Esophagus muscularis mucosa (tissue), 4 donors: ENCODE measurements around the gene TPO. TPM values are rescaled to one million over a fixed set of nuclear protein-coding genes. Genes with fewer than 3 reads are reported as not detected.

Experiments
- DNase-seq: peaks from one replicate; pipeline ENCODE4 v3.0.0-alpha.2; 2017; ENCODE audit errors: extremely low spot score
- H3K27ac ChIP-seq, 4 donors: fragments of 200-600 bp; sonication (generic); replicated peaks in 1 of 4; 1 replicate in 3 of 4; 2 replicates in 1 of 4; pipeline ENCODE4 v1.5.1; 2016 to 2019; ENCODE audit warnings: mild to moderate bottlenecking in 1 of 4
- H3K27me3 ChIP-seq, 4 donors: fragments of 200-600 bp; sonication (generic); one replicate each; pipeline versions ENCODE4 v1.5.1 to v1.6.0; 2016 to 2019
- H3K36me3 ChIP-seq, 4 donors: fragments of 200-600 bp; sonication (generic); one replicate each; pipeline ENCODE4 v1.5.1; 2016 to 2019
- H3K4me1 ChIP-seq, 4 donors: fragments of 200-600 bp; sonication (generic); one replicate each; pipeline ENCODE4 v1.5.1; 2016 to 2019
- H3K4me3 ChIP-seq, 4 donors: fragments of 200-600 bp; sonication (generic); 1 replicate in 2 of 4; 2 replicates in 2 of 4; pipeline ENCODE4 v1.5.1; 2016 to 2019; ENCODE audit warnings: mild to moderate bottlenecking in 4 of 4, moderate library complexity in 1 of 4
- H3K9me3 ChIP-seq, 4 donors: fragments of 200-600 bp; sonication (generic); 1 replicate in 3 of 4; 2 replicates in 1 of 4; pipeline ENCODE4 v1.5.1; 2016 to 2019
- EP300 ChIP-seq: sonication (generic); formaldehyde crosslinking; IDR thresholded peaks from one replicate; pipeline ENCODE4 v1.6.1; 2017; ENCODE audit warnings: antibody characterized with exemption
- POLR2A ChIP-seq: fragments of 450-650 bp; IDR thresholded peaks from one replicate; pipeline ENCODE4 v1.6.1; 2017; ENCODE audit warnings: antibody characterized with exemption, moderate library complexity, mild to moderate bottlenecking, low read depth
- POLR2AphosphoS5 ChIP-seq, 2 donors: sonication (generic); formaldehyde crosslinking; IDR thresholded peaks; one replicate each; pipeline ENCODE4 v1.6.1; 2017; ENCODE audit warnings: antibody characterized with exemption in 2 of 2
- WGBS: methylation state at CpG from one replicate; pipeline ENCODE4 v1.1.5; 2018; 5-methylcytosine and 5-hydroxymethylcytosine counted together
- intact Hi-C: fragments of 100-400 bp; cut with DNase I; formaldehyde crosslinking; loops from one replicate; pipeline ENCODE4 v1.15.1; 2023
- total RNA-seq, 4 donors: library from RNA; depleted of rRNA; stranded (reverse); fragments of >200 nt; gene quantifications; one replicate each; pipeline versions ENCODE4 v1.1.0 to v1.2.1, GENCODE V29; 2016
- TF ChIP-seq, protein P1 (sequence below), 3 experiments: fragments of 200-600 bp in 2 of 3; fragments of 450-650 bp in 1 of 3; sonication (generic) in 2 of 3; IDR thresholded peaks; one replicate each; pipeline ENCODE4 v1.5.1; 2017 to 2019; ENCODE audit warnings: antibody characterized with exemption in 3 of 3, mild to moderate bottlenecking in 2 of 3, moderate library complexity in 1 of 3

The TPO gene
- total RNA-seq, 4 donors from 2014 or later = 7.1 to 18.4 (median 10.4) TPM

DNA sequence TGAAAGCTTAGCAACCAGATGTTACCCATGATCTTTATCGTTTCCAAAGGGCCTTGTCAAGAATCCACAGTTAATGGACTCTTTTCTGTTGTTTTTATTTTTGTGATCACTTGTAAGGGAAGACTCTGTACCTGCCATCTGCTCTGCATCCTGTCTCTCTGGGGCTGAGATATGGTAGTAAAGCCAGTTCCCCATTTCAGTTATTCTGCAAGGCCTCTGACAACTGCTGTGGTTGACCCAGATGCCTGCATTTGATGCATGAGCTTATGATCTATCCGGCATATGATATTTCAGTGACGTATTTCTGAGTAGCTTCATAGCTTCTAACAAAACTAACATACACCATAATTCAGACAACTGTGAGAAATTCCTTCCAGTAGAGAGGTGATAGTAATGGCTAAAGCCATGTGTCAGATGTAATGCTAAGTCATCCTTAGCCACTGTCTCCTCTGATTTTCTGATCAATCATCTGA, 105.1 kb downstream of the TPO start:
- Histone ChIP-seq H3K27ac (no peak overlapping the region), H3K27me3 (peaks cover 0 to 4% (median 0%) of the 10 kb centered on the region in 4 donors), H3K9me3 (no peaks in the 10 kb centered on the region), H3K4me3 (no peak overlapping the region), H3K36me3 (peaks cover 0 to 19% (median 0%) of the 10 kb centered on the region in 4 donors), H3K4me1 (peaks cover 0 to 10% (median 3%) of the 10 kb centered on the region in 4 donors)
- TF ChIP-seq POLR2AphosphoS5 (IDR thresholded peaks at IDR 0.05) (no peak), EP300 (no peak), POLR2A (no peak)
- TF ChIP-seq, protein P1, sequence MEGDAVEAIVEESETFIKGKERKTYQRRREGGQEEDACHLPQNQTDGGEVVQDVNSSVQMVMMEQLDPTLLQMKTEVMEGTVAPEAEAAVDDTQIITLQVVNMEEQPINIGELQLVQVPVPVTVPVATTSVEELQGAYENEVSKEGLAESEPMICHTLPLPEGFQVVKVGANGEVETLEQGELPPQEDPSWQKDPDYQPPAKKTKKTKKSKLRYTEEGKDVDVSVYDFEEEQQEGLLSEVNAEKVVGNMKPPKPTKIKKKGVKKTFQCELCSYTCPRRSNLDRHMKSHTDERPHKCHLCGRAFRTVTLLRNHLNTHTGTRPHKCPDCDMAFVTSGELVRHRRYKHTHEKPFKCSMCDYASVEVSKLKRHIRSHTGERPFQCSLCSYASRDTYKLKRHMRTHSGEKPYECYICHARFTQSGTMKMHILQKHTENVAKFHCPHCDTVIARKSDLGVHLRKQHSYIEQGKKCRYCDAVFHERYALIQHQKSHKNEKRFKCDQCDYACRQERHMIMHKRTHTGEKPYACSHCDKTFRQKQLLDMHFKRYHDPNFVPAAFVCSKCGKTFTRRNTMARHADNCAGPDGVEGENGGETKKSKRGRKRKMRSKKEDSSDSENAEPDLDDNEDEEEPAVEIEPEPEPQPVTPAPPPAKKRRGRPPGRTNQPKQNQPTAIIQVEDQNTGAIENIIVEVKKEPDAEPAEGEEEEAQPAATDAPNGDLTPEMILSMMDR (IDR thresholded peaks at IDR 0.05) = no peak
- no peak for DNase-seq
- 68% methylated on average over 3 of the region's 3 CpGs for WGBS
- intact Hi-C loops = no loop called here

DNA sequence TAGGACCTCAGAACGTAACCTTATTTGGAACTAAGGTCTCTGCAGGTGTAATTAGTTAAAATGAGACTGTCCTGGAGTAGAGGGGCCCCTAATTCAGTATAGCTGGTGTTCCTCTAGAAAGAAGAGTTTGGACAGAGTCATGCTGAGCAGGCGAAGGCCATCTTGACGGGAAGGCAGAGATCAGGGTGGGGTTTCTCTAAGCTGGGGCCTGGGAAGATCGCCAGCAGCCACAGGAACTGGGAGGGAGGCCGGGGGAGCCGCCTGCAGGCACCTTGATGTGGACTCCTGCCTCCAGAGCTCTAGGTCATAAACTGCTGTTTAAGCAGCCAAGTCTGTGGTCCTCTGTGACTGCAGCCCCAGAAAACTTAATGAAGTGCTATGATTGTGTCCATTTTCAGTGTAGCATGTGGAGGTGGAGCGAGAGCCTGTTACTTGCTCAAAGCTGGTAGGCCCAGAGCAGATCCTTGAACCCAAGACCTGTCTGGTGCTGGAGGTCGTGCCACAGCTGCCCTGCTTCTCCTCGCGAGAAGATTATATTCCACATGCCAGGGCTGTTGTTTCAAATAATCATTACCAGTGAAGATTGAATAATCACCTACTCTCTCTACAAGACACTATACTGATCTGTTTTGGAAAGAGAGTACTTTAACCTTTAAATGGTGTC, 105.7 kb downstream of the TPO start:
- TF ChIP-seq POLR2A (no peak), POLR2AphosphoS5 (IDR thresholded peaks at IDR 0.05) (no peak), EP300 (no peak)
- TF ChIP-seq, protein P1 (IDR thresholded peaks at IDR 0.05) = no peak
- no peak for DNase-seq
- H3K27ac ChIP-seq = no peak overlapping the region

DNA sequence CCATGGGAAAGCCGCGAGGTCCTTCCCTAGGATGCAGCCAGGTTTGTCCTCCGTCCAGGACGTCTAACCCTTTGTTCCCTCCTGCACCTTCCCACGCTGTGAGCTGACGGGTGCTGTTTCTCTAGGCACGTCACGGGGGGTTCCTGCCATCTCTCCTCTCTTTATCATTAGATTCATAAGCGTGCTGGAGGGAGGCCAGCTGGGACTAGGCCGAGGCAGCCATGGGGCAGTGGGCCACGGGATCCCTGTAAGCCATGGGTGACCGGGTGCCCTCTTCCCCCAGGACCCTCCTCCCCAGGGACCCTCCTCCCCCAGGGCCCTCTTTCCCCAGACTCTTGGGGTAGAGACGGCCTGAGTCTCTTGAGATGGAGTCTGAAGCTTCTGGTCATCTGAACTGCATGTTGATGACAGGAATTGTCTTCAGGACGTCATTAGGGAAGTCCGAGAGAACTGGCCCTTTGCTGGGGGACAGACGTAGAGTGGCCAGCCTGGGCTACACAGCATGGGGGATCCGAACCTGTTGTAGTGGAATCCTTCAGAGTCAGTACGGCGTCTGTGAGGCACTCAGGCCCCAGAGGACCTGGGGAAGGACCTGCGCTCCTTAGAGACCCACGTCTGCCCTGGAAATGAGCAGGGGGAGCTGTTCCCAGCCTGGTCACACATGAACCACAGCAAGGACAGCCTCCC, 108.1 kb downstream of the TPO start:
- 86% methylated on average over 17 of the region's 21 CpGs for WGBS
- peaks cover 0 to 12% (median 0%) of the 10 kb centered on the region in 4 donors for H3K27me3 ChIP-seq
- intact Hi-C loops = no loop called here

More for the DNA sequence above, 105.7 kb downstream of the TPO start:
- intact Hi-C loops = no loop called here
- peaks cover 0 to 19% (median 0%) of the 10 kb centered on the region in 4 donors for H3K36me3 ChIP-seq
- no peaks in the 10 kb centered on the region for H3K9me3 ChIP-seq
- H3K4me3 ChIP-seq = no peak overlapping the region
- no peaks in the 10 kb centered on the region for H3K27me3 ChIP-seq
- 66% methylated on average over 10 of the region's 10 CpGs for WGBS
- H3K4me1 ChIP-seq = peaks cover 0 to 10% (median 3%) of the 10 kb centered on the region in 4 donors

DNA sequence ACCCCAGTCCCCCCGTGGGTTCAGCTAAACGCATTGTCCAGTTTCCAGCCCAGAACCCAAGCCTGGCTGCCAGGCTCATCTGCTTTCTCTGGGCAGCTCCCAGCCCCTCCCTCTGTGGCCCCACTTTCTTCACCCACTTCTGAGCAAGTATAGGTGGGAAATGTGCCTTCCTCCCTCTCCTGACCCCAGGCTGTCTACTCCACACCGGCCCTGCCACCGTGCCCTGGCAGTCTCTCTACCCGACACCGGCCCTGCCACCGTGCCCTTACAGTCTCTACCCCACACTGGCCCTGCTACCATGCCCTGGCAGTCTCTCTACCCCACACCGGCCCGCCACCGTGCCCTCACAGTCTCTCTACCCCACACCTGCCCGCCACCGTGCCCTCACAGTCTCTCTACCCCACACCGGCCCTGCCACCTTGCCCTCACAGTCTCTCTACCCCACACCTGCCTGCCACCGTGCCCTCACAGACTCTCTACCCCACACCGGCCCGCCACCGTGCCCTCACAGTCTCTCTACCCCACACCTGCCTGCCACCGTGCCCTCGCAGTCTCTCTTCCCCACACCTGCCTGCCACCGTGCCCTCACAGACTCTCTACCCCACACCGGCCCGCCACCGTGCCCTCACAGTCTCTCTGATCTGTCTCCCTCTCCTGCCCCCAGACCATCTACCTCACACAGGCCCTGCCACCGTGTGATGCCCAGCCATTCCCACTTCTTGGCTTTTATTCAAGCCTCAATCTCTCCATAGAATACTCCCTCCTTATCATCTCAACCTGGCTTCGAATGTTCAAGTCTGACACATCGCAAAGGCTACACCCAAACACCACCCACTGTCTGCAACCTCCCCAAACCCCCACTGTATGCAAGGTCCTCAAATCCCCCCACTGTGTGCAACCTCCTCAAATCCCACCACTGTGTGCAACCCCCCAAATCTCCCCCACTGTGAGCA, 108.9 kb downstream of the TPO start:
- 88% methylated on average over 26 of the region's 26 CpGs for WGBS
- H3K27ac ChIP-seq = no peak overlapping the region
- peaks cover 0 to 12% (median 0%) of the 10 kb centered on the region in 4 donors for H3K27me3 ChIP-seq
- DNase-seq = no peak
- no peaks in the 10 kb centered on the region for H3K9me3 ChIP-seq
- TF ChIP-seq POLR2AphosphoS5 (IDR thresholded peaks at IDR 0.05) = no peak
- no peak for TF ChIP-seq POLR2A
- TF ChIP-seq, protein P1 (IDR thresholded peaks at IDR 0.05) = no peak
- TF ChIP-seq EP300 = no peak
- H3K4me3 ChIP-seq = no peak overlapping the region
- H3K36me3 ChIP-seq = peaks cover 0 to 6% (median 0%) of the 10 kb centered on the region in 4 donors
- intact Hi-C loops = no loop called here
- H3K4me1 ChIP-seq = peaks cover 0 to 10% (median 3%) of the 10 kb centered on the region in 4 donors

More for the DNA sequence above, 108.1 kb downstream of the TPO start:
- H3K9me3 ChIP-seq = no peaks in the 10 kb centered on the region
- DNase-seq = no peak
- peaks cover 0 to 9% (median 0%) of the 10 kb centered on the region in 4 donors for H3K36me3 ChIP-seq
- H3K4me3 ChIP-seq = no peak overlapping the region
- H3K27ac ChIP-seq = no peak overlapping the region
- TF ChIP-seq POLR2A (no peak), EP300 (no peak)
- H3K4me1 ChIP-seq = peaks cover 0 to 10% (median 3%) of the 10 kb centered on the region in 4 donors
